ENCODE results near the gene PJA1.

DNA sequence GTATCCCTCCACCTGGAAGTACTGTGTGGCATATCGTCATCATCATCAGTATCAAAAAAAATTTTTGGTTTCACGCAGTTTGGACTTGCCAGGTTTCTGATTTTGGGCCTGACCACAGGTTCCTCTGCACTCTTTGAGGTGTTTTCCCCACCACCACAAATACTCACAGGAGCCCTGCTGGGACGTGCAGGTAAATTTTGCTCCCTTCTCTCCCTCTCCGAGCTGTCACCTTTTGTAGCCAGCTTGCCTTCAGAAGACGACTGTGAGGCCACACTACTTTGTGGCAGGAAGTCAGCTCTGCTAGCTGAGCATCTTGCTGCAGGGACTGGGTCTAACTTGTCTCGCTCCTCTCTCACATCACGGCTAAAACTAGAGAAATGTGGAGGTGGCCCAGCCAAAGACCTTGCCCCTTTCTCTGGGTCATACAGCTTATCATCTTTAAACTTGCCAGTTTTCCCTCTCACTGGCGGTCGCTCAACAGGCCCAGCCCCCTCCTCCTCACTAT lies 2.8 kb downstream of the PJA1 start:
- no peak for TF ChIP-seq CTCF (IDR thresholded peaks at IDR 0.05)
- no peak for TF ChIP-seq POLR2A (IDR thresholded peaks at IDR 0.05)

All from right lobe of liver (tissue), 4 donors.